Measurements from ENCODE around the gene PLPP7. TPM values are rescaled to one million over a fixed set of nuclear protein-coding genes. Genes with fewer than 3 reads are reported as not detected.
"Not testable (repeated sequence)": the region's sequence is repeated elsewhere in the genome, so short reads cannot be mapped to it uniquely, and the experiment has no call there.

PLPP7 gene
- total RNA-seq, 2 experiments from 2014 or later, result 0.11 to 0.16 TPM

DNA sequence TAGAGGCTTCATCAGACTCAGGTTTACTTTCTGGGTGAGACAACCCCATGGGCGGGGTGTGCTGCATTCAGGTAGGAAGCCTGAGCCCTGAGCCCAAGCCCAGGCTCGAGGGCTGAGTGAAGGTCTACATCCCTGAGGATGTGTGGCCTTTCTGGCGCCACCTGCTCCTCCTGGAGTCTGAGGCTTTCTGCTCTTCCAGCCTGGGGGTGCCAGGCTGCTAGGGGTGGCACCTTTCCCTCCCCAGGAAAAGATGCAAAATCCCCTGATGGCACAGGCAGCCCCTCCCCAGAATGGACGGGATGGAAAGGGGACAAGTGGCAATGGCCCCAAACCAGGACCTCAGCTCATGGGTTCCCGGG, 60.0 kb downstream of the PLPP7 start:
- CTCF ChIA-PET (ENCODE audit: unreplicated experiment), result no interaction called here
- POLR2A ChIA-PET, result interaction anchor here (0.7 kb wide), 1 partner anchor 11 kb away, joined by 5 read pairs; no protein-coding TSS in a partner anchor
- H3K4me1 ChIP-seq (ENCODE audit: insufficient read depth, low read length, poor library complexity, severe bottlenecking), result peaks cover 8% of the 10 kb centered on the region
- H3K36me3 ChIP-seq (ENCODE audit: insufficient read depth, low read length), result no peaks in the 10 kb centered on the region
- H4K20me1 ChIP-seq (ENCODE audit: insufficient read depth, low read length), result no peaks in the 10 kb centered on the region
- H3K27ac ChIP-seq (ENCODE audit: low read depth, low read length, poor library complexity, severe bottlenecking), result no peak overlapping the region
- no peaks in the 10 kb centered on the region for H3K9me3 ChIP-seq (ENCODE audit: low read length)
- intact Hi-C loops (cut with micrococcal nuclease; ENCODE audit: unreplicated experiment), result no loop called here
- H3K9me2 ChIP-seq (ENCODE audit: insufficient read depth, low read length), result no peaks in the 10 kb centered on the region
- DNase-seq (ENCODE audit: low spot score), result no peak
- no peak for TF ChIP-seq EZH2phosphoT487 (IDR thresholded peaks at IDR 0.05; ENCODE audit: borderline replicate concordance, low read depth, low read length)
- TF ChIP-seq, protein P1, sequence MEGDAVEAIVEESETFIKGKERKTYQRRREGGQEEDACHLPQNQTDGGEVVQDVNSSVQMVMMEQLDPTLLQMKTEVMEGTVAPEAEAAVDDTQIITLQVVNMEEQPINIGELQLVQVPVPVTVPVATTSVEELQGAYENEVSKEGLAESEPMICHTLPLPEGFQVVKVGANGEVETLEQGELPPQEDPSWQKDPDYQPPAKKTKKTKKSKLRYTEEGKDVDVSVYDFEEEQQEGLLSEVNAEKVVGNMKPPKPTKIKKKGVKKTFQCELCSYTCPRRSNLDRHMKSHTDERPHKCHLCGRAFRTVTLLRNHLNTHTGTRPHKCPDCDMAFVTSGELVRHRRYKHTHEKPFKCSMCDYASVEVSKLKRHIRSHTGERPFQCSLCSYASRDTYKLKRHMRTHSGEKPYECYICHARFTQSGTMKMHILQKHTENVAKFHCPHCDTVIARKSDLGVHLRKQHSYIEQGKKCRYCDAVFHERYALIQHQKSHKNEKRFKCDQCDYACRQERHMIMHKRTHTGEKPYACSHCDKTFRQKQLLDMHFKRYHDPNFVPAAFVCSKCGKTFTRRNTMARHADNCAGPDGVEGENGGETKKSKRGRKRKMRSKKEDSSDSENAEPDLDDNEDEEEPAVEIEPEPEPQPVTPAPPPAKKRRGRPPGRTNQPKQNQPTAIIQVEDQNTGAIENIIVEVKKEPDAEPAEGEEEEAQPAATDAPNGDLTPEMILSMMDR (conservative IDR thresholded peaks at IDR 0.05; ENCODE audit: low read length), result no peak
- BruUV-seq (replicated peaks), result no TSS peak
- H3K4me2 ChIP-seq (ENCODE audit: low read length), result peak overlapping the region; percentile 34; the same call in 1 of the 2 replicates
- peak overlapping the region; percentile 85; the same call in 1 of the 2 replicates for H2AFZ ChIP-seq (ENCODE audit: low read length)
- no peaks in the 10 kb centered on the region for H3K79me2 ChIP-seq (ENCODE audit: insufficient read depth, low read depth, low read length)
- H3K4me3 ChIP-seq (ENCODE audit: low read depth, low read length, poor library complexity, severe bottlenecking), result no peak overlapping the region

DNA sequence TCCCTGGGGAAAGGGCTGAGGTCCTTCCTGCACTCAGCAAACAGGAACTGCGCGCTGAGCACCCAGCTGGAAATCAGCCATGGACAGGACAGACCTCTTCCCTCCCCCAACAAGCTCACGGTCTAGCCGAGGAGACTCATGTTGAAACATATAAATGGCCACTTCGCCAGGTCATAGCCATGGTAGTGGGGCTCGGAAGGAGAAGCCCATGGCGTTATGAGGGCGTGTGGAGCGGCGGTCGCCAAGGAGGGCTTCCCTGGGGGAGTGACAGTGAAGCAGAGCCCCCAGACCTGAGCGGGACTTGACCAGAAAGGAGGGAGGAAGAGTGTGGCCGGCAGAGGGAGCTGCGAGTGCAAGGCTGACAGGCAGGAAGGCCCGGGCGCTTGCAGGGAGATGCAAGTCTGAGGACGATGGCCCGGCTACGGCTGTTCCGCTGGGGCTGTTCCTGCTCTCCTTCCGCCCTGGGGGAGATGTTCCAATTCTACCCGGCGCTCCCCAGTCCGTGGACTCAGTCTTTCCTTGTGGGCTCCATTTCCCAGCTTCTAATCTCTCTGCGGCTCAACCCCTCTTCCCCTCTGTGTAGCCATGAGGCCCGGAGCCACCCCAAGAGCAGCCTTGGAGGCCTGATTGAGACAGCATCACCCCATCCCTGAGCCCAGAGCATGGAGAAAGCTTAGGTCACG, 60.5 kb downstream of the PLPP7 start:
- intact Hi-C loops (cut with micrococcal nuclease; ENCODE audit: unreplicated experiment), result loop anchor here (1.0 to 2.0 kb wide), 2 partner anchors 128 to 391 kb away; partner anchors contain the start of gene RAPGEF1
- CTCF ChIA-PET (ENCODE audit: unreplicated experiment), result no interaction called here
- Histone ChIP-seq H3K4me3 (ENCODE audit: low read depth, low read length, poor library complexity, severe bottlenecking) (no peak overlapping the region), H3K36me3 (ENCODE audit: insufficient read depth, low read length) (no peaks in the 10 kb centered on the region), H4K20me1 (ENCODE audit: insufficient read depth, low read length) (no peaks in the 10 kb centered on the region), H3K9me3 (ENCODE audit: low read length) (no peaks in the 10 kb centered on the region), H3K9me2 (ENCODE audit: insufficient read depth, low read length) (no peaks in the 10 kb centered on the region), H3K4me1 (ENCODE audit: insufficient read depth, low read length, poor library complexity, severe bottlenecking) (peaks cover 8% of the 10 kb centered on the region), H3K27ac (ENCODE audit: low read depth, low read length, poor library complexity, severe bottlenecking) (no peak overlapping the region), H3K4me2 (ENCODE audit: low read length) (peak overlapping the region; percentile 34; the same call in 1 of the 2 replicates), H2AFZ (ENCODE audit: low read length) (peak overlapping the region; percentile 85; the same call in 1 of the 2 replicates), H3K79me2 (ENCODE audit: insufficient read depth, low read depth, low read length) (no peaks in the 10 kb centered on the region)
- POLR2A ChIA-PET, result interaction anchor here (0.6 to 0.7 kb wide), 3 partner anchors 11 to 619 kb away, joined by 3 to 5 read pairs (median 3); no protein-coding TSS in a partner anchor
- TF ChIP-seq EZH2phosphoT487 (IDR thresholded peaks at IDR 0.05; ENCODE audit: borderline replicate concordance, low read depth, low read length), result no peak
- TF ChIP-seq, protein P1 (conservative IDR thresholded peaks at IDR 0.05; ENCODE audit: low read length), result peak; percentile 85
- BruUV-seq (replicated peaks), result no TSS peak
- peak; percentile 87 for DNase-seq (ENCODE audit: low spot score)

DNA sequence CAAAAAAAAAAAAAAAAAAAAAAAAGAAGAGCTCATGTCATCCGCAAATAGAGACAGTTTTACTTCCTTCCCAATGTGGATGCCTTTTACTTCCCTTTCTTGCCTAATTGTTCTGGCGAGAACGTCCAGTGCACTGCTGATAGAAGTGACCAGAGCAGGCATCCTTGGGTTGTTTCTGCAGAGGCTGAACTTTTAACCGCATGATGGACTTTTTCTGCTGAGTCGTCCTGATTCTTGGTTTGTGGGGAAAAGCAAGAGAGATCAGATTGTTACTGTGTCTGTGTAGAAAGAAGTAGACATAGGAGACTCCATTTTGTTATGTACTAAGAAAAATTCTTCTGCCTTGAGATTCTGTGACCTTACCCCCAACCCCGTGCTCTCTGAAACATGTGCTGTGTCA, 67.0 kb downstream of the PLPP7 start:
- H3K36me3 ChIP-seq (ENCODE audit: insufficient read depth, low read length); H3K79me2 ChIP-seq (ENCODE audit: insufficient read depth, low read depth, low read length); H4K20me1 ChIP-seq (ENCODE audit: insufficient read depth, low read length); CTCF ChIA-PET (ENCODE audit: unreplicated experiment); H3K9me2 ChIP-seq (ENCODE audit: insufficient read depth, low read length); BruUV-seq (replicated peaks); H3K4me1 ChIP-seq (ENCODE audit: insufficient read depth, low read length, poor library complexity, severe bottlenecking); H3K27ac ChIP-seq (ENCODE audit: low read depth, low read length, poor library complexity, severe bottlenecking); intact Hi-C loops (cut with micrococcal nuclease; ENCODE audit: unreplicated experiment); DNase-seq (ENCODE audit: low spot score); H3K4me3 ChIP-seq (ENCODE audit: low read depth, low read length, poor library complexity, severe bottlenecking); H3K9me3 ChIP-seq (ENCODE audit: low read length): not testable (repeated sequence)
- POLR2A ChIA-PET, result interaction anchor here (0.6 kb wide), 3 partner anchors 22 to 508 kb away, joined by 3 to 5 read pairs (median 3); no protein-coding TSS in a partner anchor
- H2AFZ ChIP-seq (ENCODE audit: low read length), result 0 out of 2 replicates have a peak overlapping the region, but pooled peaks have one; percentile 16
- 0 out of 2 replicates have a peak overlapping the region, but pooled peaks have one; percentile 41 for H3K4me2 ChIP-seq (ENCODE audit: low read length)
